RCC 7860 (cell line): Measurements from ENCODE around the gene DPH7.
"Not testable (repeated sequence)": the region's sequence is repeated elsewhere in the genome, so short reads cannot be mapped to it uniquely, and the experiment has no call there.

Source experiments
- DNase-seq: peaks from one replicate; pipeline ENCODE4 v3.0.0-alpha.2; 2015; ENCODE audit warnings: low spot score
- FAIRE-seq: peaks from 2 replicates; lab custom pipeline; 2012; peaks lifted over from hg19 to GRCh38; lab: Jason Lieb, UNC

The DPH7 gene

DNA sequence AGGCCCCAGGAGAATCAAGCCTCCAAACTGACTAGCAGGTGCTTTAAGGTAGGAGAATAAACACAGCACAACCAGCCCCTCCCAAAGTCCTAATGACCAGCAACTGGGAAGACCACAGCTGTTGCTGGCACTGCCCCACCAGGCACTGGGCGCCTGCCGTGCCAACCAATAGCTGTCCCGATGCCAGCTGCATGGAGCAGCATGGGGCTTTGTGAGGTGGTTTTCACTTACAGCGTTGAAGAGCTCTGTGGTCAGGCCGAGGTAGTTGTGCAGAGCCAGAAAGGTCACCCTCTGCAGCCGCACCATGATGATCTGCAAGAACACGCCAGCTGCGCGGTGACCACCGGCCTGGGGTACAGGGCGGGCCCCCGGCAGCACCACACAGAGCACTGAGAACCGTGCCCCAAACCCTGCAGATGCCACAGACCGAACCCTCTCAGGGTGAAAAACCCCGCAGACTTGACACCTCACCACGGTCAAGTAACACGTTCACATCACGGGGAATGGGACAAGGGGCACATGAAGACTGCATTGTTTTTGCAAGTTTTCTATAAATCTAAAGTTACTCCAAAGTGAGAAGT lies 57.2 kb downstream of the DPH7 start:
- DNase-seq (no peak), FAIRE-seq (no peak)

- DNase-seq = no peak
- no peak for FAIRE-seq
Measured at GRCh38 chr9:137520614-137521404, 57.9 kb downstream of the DPH7 start.

GRCh38 chr9:137519553-137519952 lies 59.2 kb downstream of the DPH7 start:
- FAIRE-seq (no peak), DNase-seq (no peak)

DNA sequence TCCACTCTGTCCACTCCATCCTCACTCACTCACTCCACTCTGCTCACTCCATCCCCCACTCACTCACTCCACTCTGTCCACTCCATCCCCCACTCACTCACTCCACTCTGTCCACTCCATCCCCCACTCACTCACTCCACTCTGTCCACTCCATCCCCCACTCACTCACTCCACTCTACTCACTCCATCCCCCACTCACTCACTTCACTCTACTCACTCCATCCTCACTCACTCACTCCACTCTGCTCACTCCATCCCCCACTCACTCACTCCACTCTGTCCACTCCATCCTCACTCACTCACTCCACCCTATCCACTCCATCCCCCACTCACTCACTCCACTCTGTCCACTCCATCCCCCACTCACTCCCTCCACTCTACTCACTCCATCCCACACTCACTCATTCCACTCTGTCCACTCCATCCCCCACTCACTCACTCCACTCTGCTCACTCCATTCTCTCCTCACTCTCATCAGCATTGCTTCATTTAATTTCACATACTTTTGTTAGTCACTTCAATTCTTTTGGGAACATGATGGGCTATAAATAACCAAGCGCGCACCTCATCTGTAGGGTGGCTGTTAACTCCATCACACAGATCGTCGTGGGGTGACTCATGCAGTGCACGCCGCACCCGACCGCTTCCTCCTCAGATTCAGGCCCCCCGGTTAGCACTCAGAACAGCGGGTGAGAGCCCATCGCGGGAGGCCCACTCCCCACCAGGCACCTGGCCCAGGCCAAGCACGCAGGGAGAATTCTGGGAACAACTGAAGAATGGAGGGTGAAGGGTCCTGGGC lies 59.9 kb downstream of the DPH7 start:
- not testable (repeated sequence) for FAIRE-seq, DNase-seq

DNA sequence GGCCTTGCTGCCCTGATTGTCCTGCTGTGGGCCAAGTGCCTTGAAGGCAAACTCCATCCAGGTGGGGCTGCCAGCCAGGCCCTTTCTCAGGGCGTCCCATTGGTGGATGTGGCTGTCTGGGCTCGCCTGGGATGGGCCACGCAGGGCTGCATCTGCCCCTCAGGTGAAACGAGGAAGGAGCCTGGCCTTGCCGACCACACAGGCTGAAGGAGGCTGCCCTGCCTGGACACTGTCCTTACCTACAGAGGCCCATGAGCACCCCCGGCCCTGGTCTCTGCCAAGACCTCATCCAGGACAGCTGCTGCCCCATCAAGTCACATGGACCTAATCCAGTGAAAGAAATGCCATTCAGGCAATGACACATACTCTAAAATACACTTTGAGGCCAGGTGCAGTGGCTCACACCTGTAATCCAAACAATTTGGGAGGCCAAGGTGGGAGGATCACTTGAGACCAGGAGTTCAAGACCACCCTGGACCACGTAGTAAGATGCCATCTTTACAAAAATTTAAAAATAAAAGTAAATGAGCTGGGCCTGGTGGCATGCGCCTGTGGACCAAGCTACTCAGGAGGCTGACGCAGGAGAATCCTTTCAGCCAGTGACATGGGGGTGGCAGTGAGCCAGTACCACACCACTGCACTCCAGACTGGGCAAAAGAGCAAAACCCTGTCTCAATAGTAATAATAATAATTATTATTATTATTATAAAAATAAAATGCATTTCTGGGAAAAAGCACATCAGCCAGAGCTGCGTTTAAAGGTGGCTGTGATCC lies 62.4 kb downstream of the DPH7 start:
- no peak for FAIRE-seq
- DNase-seq = no peak

DNA sequence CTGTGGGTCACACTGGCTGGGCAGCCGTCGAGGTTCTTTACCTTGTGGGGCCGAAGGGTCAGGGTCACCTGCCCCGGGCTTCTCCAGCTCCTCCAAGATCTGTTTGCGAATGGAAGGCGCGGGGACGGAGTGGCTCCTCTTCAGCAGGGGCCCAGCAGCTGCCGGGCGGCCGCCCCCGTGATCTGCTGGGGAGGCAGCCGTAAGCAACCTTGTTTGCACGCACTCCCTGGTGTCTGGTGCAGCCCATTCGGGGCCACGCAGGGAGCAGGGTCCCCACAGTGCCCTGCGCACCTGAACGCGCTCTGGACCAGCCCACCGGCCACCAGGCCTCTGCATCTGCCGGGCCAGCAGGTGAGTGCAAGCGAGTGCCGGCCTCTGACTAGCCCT lies 63.4 kb downstream of the DPH7 start:
- FAIRE-seq (no peak), DNase-seq (no peak)

DNA sequence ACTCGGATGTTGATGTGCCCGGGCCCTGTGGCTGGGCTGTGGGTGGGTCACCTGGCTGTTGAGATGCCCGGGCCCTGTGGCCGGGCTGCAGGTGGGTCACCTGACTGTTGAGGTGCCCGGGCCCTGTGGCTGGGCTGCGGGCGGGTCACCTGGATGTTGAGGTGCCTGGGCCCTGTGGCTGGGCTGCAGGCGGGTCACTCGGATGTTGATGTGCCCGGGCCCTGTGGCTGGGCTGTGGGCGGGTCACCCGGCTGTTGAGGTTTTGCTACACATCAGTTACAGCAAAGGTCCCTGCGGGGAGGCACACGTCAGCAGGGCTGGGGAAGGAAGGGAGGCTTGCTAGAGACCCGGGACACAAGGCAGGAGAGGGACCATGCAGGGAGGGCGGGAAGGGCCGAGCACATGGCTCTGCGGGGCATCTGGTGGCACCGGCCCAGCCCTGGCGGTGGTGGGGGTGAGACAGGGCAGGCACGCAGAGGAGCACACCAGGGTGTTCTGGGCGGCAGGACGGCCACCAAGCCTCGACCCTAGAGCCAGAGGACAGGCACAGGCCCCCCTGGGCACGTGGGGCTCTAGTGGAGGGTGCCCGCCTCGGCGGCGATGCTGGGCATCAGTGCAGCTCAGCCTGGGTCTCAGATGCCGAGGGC lies 63.9 kb downstream of the DPH7 start:
- no peak for DNase-seq
- FAIRE-seq = no peak

GRCh38 chr9:137513801-137514570 lies 64.7 kb downstream of the DPH7 start:
- FAIRE-seq, DNase-seq: not testable (repeated sequence)

DNA sequence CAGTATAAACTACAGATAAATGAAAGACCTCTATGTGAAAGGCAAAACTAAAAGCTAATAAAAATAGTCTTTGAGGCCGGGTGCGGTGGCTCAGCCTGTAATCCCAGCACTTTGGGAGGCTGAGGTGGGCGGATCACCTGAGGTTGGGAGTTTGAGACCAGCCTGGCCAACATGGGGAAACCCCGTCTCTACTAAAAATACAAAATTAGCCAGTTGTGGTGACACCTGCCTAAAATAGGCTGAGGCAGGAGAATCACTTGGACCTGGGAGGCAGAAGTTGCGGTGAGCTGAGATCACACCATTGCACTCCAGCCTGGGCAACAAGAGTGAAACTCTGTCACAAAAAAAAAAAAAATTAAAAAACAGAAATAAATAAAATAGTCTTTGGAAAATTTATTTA lies 65.6 kb downstream of the DPH7 start:
- not testable (repeated sequence) for FAIRE-seq, DNase-seq

- FAIRE-seq = no peak
- no peak for DNase-seq
Measured at GRCh38 chr9:137511758-137512463, 66.8 kb downstream of the DPH7 start.

DNA sequence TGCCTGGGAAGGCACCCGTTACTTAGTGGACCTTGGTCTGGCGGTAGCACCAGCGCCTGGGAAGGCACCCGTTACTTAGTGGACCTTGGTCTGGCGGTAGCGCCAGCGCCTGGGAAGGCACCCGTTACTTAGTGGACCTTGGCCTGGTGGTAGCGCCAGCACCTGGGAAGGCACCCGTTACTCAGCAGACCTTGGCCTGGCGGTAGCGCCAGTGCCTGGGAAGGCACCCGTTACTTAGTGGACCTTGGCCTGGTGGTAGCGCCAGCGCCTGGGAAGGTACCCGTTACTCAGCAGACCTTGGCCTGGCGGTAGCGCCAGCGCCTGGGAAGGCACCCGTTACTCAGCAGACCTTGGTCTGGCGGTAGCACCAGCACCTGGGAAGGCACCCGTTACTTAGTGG lies 67.6 kb downstream of the DPH7 start:
- DNase-seq, FAIRE-seq: not testable (repeated sequence)

DNA sequence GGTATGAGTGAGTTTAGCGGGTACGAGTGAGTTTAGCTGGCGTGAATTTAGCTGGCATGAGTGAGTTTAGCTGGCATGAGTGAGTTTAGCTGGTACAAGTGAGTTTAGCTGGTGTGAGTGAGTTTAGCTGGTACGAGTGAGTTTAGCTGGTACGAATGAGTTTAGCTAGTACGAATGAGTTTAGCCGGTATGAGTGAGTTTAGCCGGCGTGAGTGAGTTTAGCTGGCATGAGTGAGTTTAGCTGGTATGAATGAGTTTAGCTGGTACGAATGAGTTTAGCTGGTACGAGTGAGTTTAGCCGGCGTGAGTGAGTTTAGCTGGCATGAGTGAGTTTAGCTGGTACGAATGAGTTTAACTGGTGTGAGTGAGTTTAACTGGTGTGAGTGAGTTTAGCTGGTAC lies 69.5 kb downstream of the DPH7 start:
- no peak for FAIRE-seq
- DNase-seq = no peak

- FAIRE-seq = no peak
- DNase-seq = no peak
Measured at GRCh38 chr9:137506702-137507171, 72.0 kb downstream of the DPH7 start.

- DNase-seq = no peak
- FAIRE-seq = no peak
Measured at GRCh38 chr9:137506274-137506673, 72.5 kb downstream of the DPH7 start.

DNA sequence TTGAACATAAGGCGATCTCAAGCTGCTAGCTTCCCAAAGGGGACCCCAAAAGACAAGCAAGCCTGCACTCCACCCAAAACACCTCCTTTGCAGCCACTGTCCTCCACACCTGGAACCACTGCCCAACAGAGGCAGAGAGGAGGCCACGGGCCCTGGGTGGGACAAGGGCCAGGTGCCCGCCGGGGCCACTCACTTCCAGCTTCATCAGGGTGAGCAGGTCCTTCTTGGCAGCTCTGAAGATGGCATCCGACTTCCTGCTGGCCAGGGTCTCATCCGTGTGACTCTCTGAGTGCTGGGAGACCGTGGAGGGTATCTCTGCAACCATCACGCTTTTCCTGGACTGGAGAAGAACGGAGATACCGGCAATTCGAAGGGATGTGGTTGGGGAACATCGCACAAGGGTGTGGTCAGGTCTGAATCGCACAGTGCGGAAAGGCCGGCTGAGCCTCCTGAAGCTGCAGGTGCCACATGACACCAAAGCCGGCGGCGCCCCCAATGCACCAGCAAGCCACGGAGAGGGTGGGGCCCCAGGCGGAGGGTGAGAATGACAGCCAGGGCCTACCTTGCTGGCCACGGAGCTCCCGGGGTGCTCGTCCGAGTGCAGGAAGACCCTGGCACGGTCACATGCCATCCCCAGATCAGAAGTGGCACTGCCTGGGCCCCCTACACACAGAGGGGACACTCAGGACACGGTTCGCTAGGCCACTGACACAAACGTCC lies 73.1 kb downstream of the DPH7 start:
- FAIRE-seq = no peak

More for the DNA sequence above, 73.1 kb downstream of the DPH7 start:
- no peak for DNase-seq
